Liver (tissue), 9 donors: ENCODE measurements around the gene EDAR. TPM values are rescaled to one million over a fixed set of nuclear protein-coding genes. Genes with fewer than 3 reads are reported as not detected.

Source experiments
- DNase-seq: peaks from one replicate; pipeline ENCODE4 v3.0.0-alpha.2; 2017; ENCODE audit warnings: low spot score
- H3K27ac ChIP-seq, 2 donors: one replicate each; pipeline ENCODE4 v1.7.0; 2013; ENCODE audit warnings: inconsistent platforms in 2 of 2, low read length in 2 of 2, control low read depth in 1 of 2, low read depth in 1 of 2, mild to moderate bottlenecking in 1 of 2
- H3K27me3 ChIP-seq, 4 donors: one replicate each; pipeline versions ENCODE4 v1.6.1 to v1.7.0; 2013; ENCODE audit warnings: low read length in 3 of 4, inconsistent platforms in 1 of 4, mild to moderate bottlenecking in 1 of 4, moderate library complexity in 1 of 4; ENCODE audit not compliant: control insufficient read depth in 4 of 4, insufficient read depth in 4 of 4
- H3K36me3 ChIP-seq, 4 donors: one replicate each; pipeline versions ENCODE4 v1.6.1 to v1.7.0; 2013; ENCODE audit warnings: low read length in 3 of 4, mild to moderate bottlenecking in 3 of 4, low read depth in 1 of 4, moderate library complexity in 1 of 4; ENCODE audit not compliant: control insufficient read depth in 4 of 4, insufficient read depth in 3 of 4
- H3K4me1 ChIP-seq, 4 donors: one replicate each; pipeline versions ENCODE4 v1.6.1 to v1.7.0; 2013; ENCODE audit warnings: low read length in 3 of 4, mild to moderate bottlenecking in 3 of 4, moderate library complexity in 1 of 4; ENCODE audit not compliant: control insufficient read depth in 4 of 4, insufficient read depth in 4 of 4
- H3K4me3 ChIP-seq, 3 donors: one replicate each; pipeline versions ENCODE4 v1.6.1 to v1.7.0; 2013; ENCODE audit warnings: low read length in 3 of 3, control low read depth in 1 of 3, low read depth in 1 of 3, mild to moderate bottlenecking in 1 of 3
- H3K9ac ChIP-seq, 2 donors: one replicate each; pipeline ENCODE4 v1.7.0; 2013; ENCODE audit warnings: low read length in 2 of 2, mild to moderate bottlenecking in 2 of 2, moderate library complexity in 2 of 2, control low read depth in 1 of 2, low read depth in 1 of 2
- H3K9me3 ChIP-seq, 4 donors: one replicate each; pipeline versions ENCODE4 v1.6.1 to v1.7.0; 2013; ENCODE audit warnings: low read length in 3 of 4; ENCODE audit not compliant: control insufficient read depth in 4 of 4
- EGR1 ChIP-seq, 2 donors: IDR thresholded peaks; 2 replicates each; pipeline ENCODE4 v1.6.1; 2016 to 2018; ENCODE audit warnings: antibody characterized with exemption in 2 of 2, low read depth in 2 of 2
- FOXA1 ChIP-seq: IDR thresholded peaks from 2 replicates; pipeline ENCODE4 v1.6.1; 2016; ENCODE audit warnings: antibody characterized with exemption
- FOXA2 ChIP-seq: IDR thresholded peaks from 2 replicates; pipeline ENCODE4 v1.6.1; 2016; ENCODE audit warnings: antibody characterized with exemption
- HNF4A ChIP-seq, 2 donors: conservative IDR thresholded peaks; 2 replicates each; pipeline ENCODE4 v1.6.1; 2016; ENCODE audit warnings: antibody characterized with exemption in 2 of 2, mild to moderate bottlenecking in 2 of 2
- JUND ChIP-seq, 2 donors: IDR thresholded peaks; 2 replicates each; pipeline ENCODE4 v1.6.1; 2016; ENCODE audit warnings: antibody characterized with exemption in 2 of 2
- NR2F2 ChIP-seq: IDR thresholded peaks from 2 replicates; pipeline ENCODE4 v1.6.1; 2016; ENCODE audit warnings: antibody characterized with exemption
- RAD21 ChIP-seq, 2 donors: IDR thresholded peaks; 2 replicates each; pipeline ENCODE4 v1.6.1; 2016; ENCODE audit warnings: antibody characterized with exemption in 2 of 2, mild to moderate bottlenecking in 2 of 2
- RXRA ChIP-seq, 2 donors: IDR thresholded peaks; 2 replicates each; pipeline ENCODE4 v1.6.1; 2017 to 2018; ENCODE audit warnings: antibody characterized with exemption in 2 of 2, mild to moderate bottlenecking in 1 of 2
- SP1 ChIP-seq: IDR thresholded peaks from 2 replicates; pipeline ENCODE4 v1.6.1; 2018; ENCODE audit warnings: antibody characterized with exemption, mild to moderate bottlenecking
- TAF1 ChIP-seq: conservative IDR thresholded peaks from 2 replicates; pipeline ENCODE4 v1.6.1; 2016; ENCODE audit warnings: antibody characterized with exemption, mild to moderate bottlenecking
- YY1 ChIP-seq: IDR thresholded peaks from 2 replicates; pipeline ENCODE4 v1.6.1; 2016; ENCODE audit warnings: antibody characterized with exemption, mild to moderate bottlenecking
- WGBS: extraction: QIAGEN DNeasy Blood & Tissue Kit; methylation state at CpG from one replicate; pipeline ENCODE4 v1.1.7; 2013; 5-methylcytosine and 5-hydroxymethylcytosine counted together
- polyA plus RNA-seq, 2 donors: library from polyadenylated mRNA; stranded (reverse) in 1 of 2; unstranded in 1 of 2; fragments of 200-250 nt in 1 of 2; fragments of >200 nt in 1 of 2; fragmentation: Nextera tagmentation in 1 of 2; extraction: Ambion mirVana in 1 of 2; gene quantifications; one replicate each; pipeline versions ENCODE4 v1.2.1 to v1.2.3, GENCODE V29; 2013 to 2015
- total RNA-seq, 2 donors: library from RNA; depleted of rRNA; stranded (reverse); fragments of >200 nt; gene quantifications; one replicate each; pipeline ENCODE4 v1.2.3, GENCODE V29; 2014
- TF ChIP-seq, protein P1 (sequence below): IDR thresholded peaks from 2 replicates; pipeline ENCODE4 v1.6.1; 2016; ENCODE audit warnings: antibody characterized with exemption
- TF ChIP-seq, protein P2 (sequence below): IDR thresholded peaks from 2 replicates; pipeline ENCODE4 v1.6.1; 2016; ENCODE audit warnings: antibody characterized with exemption, mild to moderate bottlenecking
- TF ChIP-seq, protein P3 (sequence below): IDR thresholded peaks from 2 replicates; pipeline ENCODE4 v1.6.1; 2016; ENCODE audit warnings: antibody characterized with exemption
- TF ChIP-seq, protein P4 (sequence below): IDR thresholded peaks from 2 replicates; pipeline ENCODE4 v1.6.1; 2016; ENCODE audit warnings: antibody characterized with exemption
- donor health status: healthy.
- donor health status: healthy.
- donor health status: healthy.
- donor health status: healthy.
- donor health status: healthy.

Gene EDAR
- total and polyA plus RNA-seq, 4 donors = 0.09 to 0.50 (median 0.10) TPM

DNA sequence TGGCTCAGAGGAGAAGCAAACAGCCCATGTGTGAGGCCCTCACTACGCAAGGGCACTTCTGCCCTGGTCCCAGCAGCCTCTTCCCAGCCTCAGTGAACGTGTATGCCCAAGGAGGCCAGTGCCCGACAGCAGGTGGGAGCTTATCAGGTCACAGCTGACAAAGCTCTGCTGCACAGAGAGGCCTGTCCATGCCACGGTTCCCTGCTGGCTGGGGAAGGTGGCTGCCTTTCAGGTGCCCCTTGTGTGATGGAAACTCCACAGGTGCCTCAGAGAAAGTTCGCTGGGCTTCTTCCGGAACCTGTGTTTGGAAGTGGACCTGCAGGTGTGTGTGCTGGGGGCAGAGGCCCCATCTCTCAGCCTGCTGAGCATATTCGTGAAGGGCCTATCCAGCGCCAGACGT, 47.3 kb downstream of the EDAR start:
- TF ChIP-seq EGR1 (IDR thresholded peaks at IDR 0.05; ENCODE audit: low read depth in 2 of 2) (no peak), HNF4A (conservative IDR thresholded peaks at IDR 0.05) (no peak)
- TF ChIP-seq, protein P1, sequence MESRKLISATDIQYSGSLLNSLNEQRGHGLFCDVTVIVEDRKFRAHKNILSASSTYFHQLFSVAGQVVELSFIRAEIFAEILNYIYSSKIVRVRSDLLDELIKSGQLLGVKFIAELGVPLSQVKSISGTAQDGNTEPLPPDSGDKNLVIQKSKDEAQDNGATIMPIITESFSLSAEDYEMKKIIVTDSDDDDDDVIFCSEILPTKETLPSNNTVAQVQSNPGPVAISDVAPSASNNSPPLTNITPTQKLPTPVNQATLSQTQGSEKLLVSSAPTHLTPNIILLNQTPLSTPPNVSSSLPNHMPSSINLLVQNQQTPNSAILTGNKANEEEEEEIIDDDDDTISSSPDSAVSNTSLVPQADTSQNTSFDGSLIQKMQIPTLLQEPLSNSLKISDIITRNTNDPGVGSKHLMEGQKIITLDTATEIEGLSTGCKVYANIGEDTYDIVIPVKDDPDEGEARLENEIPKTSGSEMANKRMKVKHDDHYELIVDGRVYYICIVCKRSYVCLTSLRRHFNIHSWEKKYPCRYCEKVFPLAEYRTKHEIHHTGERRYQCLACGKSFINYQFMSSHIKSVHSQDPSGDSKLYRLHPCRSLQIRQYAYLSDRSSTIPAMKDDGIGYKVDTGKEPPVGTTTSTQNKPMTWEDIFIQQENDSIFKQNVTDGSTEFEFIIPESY = no peak
- Histone ChIP-seq H3K4me1 (no peaks in the 10 kb centered on the region), H3K9ac (no peak overlapping the region), H3K36me3 (no peaks in the 10 kb centered on the region), H3K27ac (no peak overlapping the region), H3K27me3 (no peaks in the 10 kb centered on the region), H3K4me3 (no peak overlapping the region), H3K9me3 (no peaks in the 10 kb centered on the region)
- 94% methylated on average over 9 of the region's 9 CpGs for WGBS
- no peak for DNase-seq

DNA sequence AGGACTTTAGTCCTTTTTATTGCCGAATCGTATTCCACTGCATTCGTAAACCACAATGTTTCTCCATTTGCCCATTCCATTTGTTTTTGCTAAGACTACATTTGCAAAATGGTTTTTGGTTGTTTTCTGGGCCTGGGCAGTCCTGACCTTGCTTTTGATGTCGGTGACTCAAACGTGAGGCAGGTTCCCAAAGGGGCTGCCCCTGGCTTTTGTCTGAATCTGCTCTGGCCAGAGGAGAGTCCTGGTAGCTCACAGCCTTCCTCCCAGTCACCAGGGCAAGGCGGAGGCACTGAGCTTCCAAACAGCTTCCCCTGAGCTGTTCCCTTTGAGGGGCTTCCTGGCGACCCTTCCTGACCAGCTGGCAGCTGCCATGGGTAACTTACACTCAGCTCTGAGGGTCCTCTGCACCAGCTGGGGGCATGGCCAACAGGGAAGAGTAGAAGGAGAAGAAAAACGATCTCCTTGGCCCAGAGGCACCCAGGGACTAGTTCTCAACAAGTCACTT, 47.8 kb downstream of the EDAR start:
- H3K4me3 ChIP-seq = no peak overlapping the region
- H3K36me3 ChIP-seq = no peaks in the 10 kb centered on the region
- no peak for DNase-seq
- WGBS = 83% methylated on average over 8 of the region's 8 CpGs
- H3K9me3 ChIP-seq = no peaks in the 10 kb centered on the region
- no peak for TF ChIP-seq YY1
- no peak for TF ChIP-seq RXRA (IDR thresholded peaks at IDR 0.05)
- TF ChIP-seq EGR1 (IDR thresholded peaks at IDR 0.05; ENCODE audit: low read depth in 2 of 2) = no peak
- no peak for TF ChIP-seq SP1
- no peak for TF ChIP-seq FOXA1
- TF ChIP-seq, protein P2, sequence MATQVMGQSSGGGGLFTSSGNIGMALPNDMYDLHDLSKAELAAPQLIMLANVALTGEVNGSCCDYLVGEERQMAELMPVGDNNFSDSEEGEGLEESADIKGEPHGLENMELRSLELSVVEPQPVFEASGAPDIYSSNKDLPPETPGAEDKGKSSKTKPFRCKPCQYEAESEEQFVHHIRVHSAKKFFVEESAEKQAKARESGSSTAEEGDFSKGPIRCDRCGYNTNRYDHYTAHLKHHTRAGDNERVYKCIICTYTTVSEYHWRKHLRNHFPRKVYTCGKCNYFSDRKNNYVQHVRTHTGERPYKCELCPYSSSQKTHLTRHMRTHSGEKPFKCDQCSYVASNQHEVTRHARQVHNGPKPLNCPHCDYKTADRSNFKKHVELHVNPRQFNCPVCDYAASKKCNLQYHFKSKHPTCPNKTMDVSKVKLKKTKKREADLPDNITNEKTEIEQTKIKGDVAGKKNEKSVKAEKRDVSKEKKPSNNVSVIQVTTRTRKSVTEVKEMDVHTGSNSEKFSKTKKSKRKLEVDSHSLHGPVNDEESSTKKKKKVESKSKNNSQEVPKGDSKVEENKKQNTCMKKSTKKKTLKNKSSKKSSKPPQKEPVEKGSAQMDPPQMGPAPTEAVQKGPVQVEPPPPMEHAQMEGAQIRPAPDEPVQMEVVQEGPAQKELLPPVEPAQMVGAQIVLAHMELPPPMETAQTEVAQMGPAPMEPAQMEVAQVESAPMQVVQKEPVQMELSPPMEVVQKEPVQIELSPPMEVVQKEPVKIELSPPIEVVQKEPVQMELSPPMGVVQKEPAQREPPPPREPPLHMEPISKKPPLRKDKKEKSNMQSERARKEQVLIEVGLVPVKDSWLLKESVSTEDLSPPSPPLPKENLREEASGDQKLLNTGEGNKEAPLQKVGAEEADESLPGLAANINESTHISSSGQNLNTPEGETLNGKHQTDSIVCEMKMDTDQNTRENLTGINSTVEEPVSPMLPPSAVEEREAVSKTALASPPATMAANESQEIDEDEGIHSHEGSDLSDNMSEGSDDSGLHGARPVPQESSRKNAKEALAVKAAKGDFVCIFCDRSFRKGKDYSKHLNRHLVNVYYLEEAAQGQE = no peak
- TF ChIP-seq RAD21 (IDR thresholded peaks at IDR 0.05) = no peak
- TF ChIP-seq JUND (IDR thresholded peaks at IDR 0.05) = no peak
- no peak for TF ChIP-seq TAF1
- TF ChIP-seq FOXA2 = no peak
- no peak for TF ChIP-seq NR2F2
- TF ChIP-seq, protein P3, sequence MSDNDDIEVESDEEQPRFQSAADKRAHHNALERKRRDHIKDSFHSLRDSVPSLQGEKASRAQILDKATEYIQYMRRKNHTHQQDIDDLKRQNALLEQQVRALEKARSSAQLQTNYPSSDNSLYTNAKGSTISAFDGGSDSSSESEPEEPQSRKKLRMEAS = no peak
- TF ChIP-seq HNF4A (conservative IDR thresholded peaks at IDR 0.05) = no peak
- TF ChIP-seq, protein P4, sequence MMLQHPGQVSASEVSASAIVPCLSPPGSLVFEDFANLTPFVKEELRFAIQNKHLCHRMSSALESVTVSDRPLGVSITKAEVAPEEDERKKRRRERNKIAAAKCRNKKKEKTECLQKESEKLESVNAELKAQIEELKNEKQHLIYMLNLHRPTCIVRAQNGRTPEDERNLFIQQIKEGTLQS = no peak
- no peaks in the 10 kb centered on the region for H3K27me3 ChIP-seq
- H3K4me1 ChIP-seq = no peaks in the 10 kb centered on the region
- no peak overlapping the region for H3K9ac ChIP-seq
- H3K27ac ChIP-seq = no peak overlapping the region
